ENCODE results near the gene SSBP3.

- TF ChIP-seq CTCF (IDR thresholded peaks at IDR 0.05) (no peak), POLR2A (IDR thresholded peaks at IDR 0.05) (no peak)
These were observed 141.1 kb downstream of the SSBP3 start for GRCh38 chr1:54265126-54265525.
